GM12875 (cell line): ENCODE results near the gene TTLL11.
"Not testable (repeated sequence)": the region's sequence is repeated elsewhere in the genome, so short reads cannot be mapped to it uniquely, and the experiment has no call there.

Experiments
- H3K4me3 ChIP-seq: one replicate; pipeline ENCODE4 v1.5.1; 2011; ENCODE audit warnings: low read depth, low read length, control low read depth
- TF ChIP-seq, protein P1 (sequence below): IDR thresholded peaks from 2 replicates; pipeline ENCODE4 v1.5.1; 2011; ENCODE audit warnings: low read depth, mild to moderate bottlenecking, control low read depth, inconsistent platforms, low read length, moderate library complexity, borderline replicate concordance; ENCODE audit not compliant: insufficient read depth

The TTLL11 gene

GRCh38 chr9:122011818-122012498 is 81.2 kb downstream of the TTLL11 start:
- TF ChIP-seq, protein P1, sequence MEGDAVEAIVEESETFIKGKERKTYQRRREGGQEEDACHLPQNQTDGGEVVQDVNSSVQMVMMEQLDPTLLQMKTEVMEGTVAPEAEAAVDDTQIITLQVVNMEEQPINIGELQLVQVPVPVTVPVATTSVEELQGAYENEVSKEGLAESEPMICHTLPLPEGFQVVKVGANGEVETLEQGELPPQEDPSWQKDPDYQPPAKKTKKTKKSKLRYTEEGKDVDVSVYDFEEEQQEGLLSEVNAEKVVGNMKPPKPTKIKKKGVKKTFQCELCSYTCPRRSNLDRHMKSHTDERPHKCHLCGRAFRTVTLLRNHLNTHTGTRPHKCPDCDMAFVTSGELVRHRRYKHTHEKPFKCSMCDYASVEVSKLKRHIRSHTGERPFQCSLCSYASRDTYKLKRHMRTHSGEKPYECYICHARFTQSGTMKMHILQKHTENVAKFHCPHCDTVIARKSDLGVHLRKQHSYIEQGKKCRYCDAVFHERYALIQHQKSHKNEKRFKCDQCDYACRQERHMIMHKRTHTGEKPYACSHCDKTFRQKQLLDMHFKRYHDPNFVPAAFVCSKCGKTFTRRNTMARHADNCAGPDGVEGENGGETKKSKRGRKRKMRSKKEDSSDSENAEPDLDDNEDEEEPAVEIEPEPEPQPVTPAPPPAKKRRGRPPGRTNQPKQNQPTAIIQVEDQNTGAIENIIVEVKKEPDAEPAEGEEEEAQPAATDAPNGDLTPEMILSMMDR: no peak
- no peak overlapping the region for H3K4me3 ChIP-seq

DNA sequence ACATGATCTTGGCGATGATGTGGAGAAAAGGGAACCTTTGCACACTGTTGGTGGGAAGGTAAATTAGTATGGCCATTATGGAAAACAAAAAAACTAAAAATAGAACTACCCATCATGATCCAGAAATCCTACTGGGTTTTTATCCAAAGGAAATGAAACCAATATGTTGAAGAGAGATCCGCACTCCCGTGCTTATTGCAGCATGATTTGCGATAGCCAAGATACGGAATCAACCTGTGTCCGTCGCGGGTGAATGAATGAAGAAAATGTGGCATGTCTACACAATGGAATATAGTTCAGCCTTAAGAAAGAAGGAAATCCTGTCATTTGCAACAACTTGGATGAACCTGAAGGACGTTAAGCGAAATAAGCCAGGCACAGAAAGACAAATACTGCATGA is 84.5 kb downstream of the TTLL11 start:
- no peak overlapping the region for H3K4me3 ChIP-seq
- TF ChIP-seq, protein P1: no peak

GRCh38 chr9:122007837-122008236 is 85.3 kb downstream of the TTLL11 start:
- H3K4me3 ChIP-seq: no peak overlapping the region
- TF ChIP-seq, protein P1: no peak

GRCh38 chr9:122005597-122005996 is 87.5 kb downstream of the TTLL11 start:
- TF ChIP-seq, protein P1: no peak
- no peak overlapping the region for H3K4me3 ChIP-seq

DNA sequence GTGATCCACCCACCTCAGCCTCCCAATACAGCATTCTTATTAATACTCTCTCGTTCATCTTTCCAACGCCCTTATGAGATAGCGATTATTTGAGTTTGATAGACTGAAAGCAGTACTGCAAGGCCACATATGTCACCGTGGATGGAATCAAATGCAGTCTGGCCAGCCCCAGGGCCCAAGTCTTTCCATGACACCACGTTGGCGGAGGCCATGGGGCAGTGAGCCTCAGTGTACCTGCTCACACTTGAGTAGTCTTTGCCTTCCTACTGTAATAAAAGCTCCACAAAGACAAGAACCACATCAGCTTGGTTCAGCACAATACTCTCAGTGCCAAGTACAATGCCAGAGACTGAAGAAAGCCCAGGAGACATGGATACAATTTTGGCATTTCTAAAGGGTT is 88.5 kb downstream of the TTLL11 start:
- TF ChIP-seq, protein P1: no peak
- no peak overlapping the region for H3K4me3 ChIP-seq

- TF ChIP-seq, protein P1: no peak
- no peak overlapping the region for H3K4me3 ChIP-seq
These were observed 91.5 kb downstream of the TTLL11 start for GRCh38 chr9:122001491-122002201.

DNA sequence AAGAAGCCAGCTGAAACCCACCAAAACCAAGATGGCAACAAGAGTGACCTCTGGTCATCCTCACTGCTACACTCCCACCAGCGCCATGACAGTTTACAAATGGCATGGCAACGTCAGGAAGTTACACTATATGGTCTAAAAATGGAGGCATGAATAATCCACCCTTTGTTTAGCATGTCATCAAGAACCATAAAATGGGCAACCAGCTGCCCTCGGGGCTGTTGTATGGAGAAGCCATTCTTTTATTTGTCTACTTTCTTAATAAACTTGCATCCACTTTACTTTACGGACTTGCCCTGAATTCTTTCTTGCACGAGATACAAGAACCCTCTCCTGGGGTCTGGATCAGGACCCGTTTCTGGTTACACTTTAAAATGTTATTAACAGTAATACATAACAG is 92.6 kb downstream of the TTLL11 start:
- H3K4me3 ChIP-seq: not testable (repeated sequence)
